Stimulated activated effector memory CD8-positive, alpha-beta T cell treated with anti-CD3 and anti-CD28 coated beads, Interleukin-12 subunit alpha, Interleukin-12 subunit beta, amount 100 ng/mL, for 72 hours (primary cell): ENCODE measurements around the gene CEP152.
"Not testable (repeated sequence)": the region's sequence is repeated elsewhere in the genome, so short reads cannot be mapped to it uniquely, and the experiment has no call there.

Source experiments
- ATAC-seq: fragments of 150-1000 bp; cut with Tn5 transposase; 2 replicates; pipeline ENCODE4 v1.10.0; 2021
- DNase-seq, 2 donors: peaks; one replicate each; pipeline ENCODE4 v3.0.0; 2021 to 2022; ENCODE audit warnings: low spot score in 2 of 2
- H3K27ac Mint-ChIP-seq: one replicate; pipeline ENCODE4 v1.8.0; 2022; ENCODE audit warnings: mild to moderate bottlenecking, mixed read lengths
- H3K36me3 Mint-ChIP-seq: one replicate; pipeline ENCODE4 v1.8.0; 2022; ENCODE audit warnings: mild to moderate bottlenecking, mixed read lengths
- H3K4me1 Mint-ChIP-seq: one replicate; pipeline ENCODE4 v1.8.0; 2022; ENCODE audit warnings: mixed read lengths
- H3K4me3 Mint-ChIP-seq: one replicate; pipeline ENCODE4 v1.8.0; 2022; ENCODE audit warnings: mild to moderate bottlenecking, mixed read lengths
- H3K9me3 Mint-ChIP-seq: one replicate; pipeline ENCODE4 v1.8.0; 2022; ENCODE audit warnings: mixed read lengths

The CEP152 gene

GRCh38 chr15:48810414-48811324, at the start of gene CEP152:
CEP152 (minus strand) TSS chr15:48811069; CDS start chr15:48805649, 5,420 bp downstream.
- peak within 1 kb of the TSS; percentile 99 for H3K27ac Mint-ChIP-seq
- H3K4me3 Mint-ChIP-seq = peak within 1 kb of the TSS; percentile 98
- peaks cover 41% of the 10 kb centered on the region for H3K4me1 Mint-ChIP-seq
- H3K36me3 Mint-ChIP-seq = peaks cover 1% of the 10 kb centered on the region
- no peaks in the 10 kb centered on the region for H3K9me3 Mint-ChIP-seq
- DNase-seq = peak; percentile 91 to 98
- ATAC-seq = peak; percentile 97

- no peaks in the 10 kb centered on the region for H3K36me3 Mint-ChIP-seq
- H3K4me3 Mint-ChIP-seq = no peak overlapping the region
- no peak for DNase-seq
- peaks cover 16% of the 10 kb centered on the region for H3K4me1 Mint-ChIP-seq
- ATAC-seq = no peak
- no peak overlapping the region for H3K27ac Mint-ChIP-seq
- H3K9me3 Mint-ChIP-seq = no peaks in the 10 kb centered on the region
Measured at GRCh38 chr15:48859426-48859825, 48.6 kb upstream of the CEP152 start.

- Mint-ChIP-seq H3K4me3 (no peak overlapping the region), H3K4me1 (peaks cover 16% of the 10 kb centered on the region), H3K9me3 (no peaks in the 10 kb centered on the region), H3K36me3 (no peaks in the 10 kb centered on the region), H3K27ac (no peak overlapping the region)
- ATAC-seq = peak; percentile 74
- no peak for DNase-seq
Measured at GRCh38 chr15:48858401-48858800, 47.5 kb upstream of the CEP152 start.

GRCh38 chr15:48856942-48857341, 46.1 kb upstream of the CEP152 start:
- H3K36me3 Mint-ChIP-seq = no peaks in the 10 kb centered on the region
- no peak for ATAC-seq
- peaks cover 9% of the 10 kb centered on the region for H3K4me1 Mint-ChIP-seq
- no peak overlapping the region for H3K27ac Mint-ChIP-seq
- H3K4me3 Mint-ChIP-seq = no peak overlapping the region
- H3K9me3 Mint-ChIP-seq = no peaks in the 10 kb centered on the region
- DNase-seq = no peak

- ATAC-seq (no peak), DNase-seq (no peak)
- no peak overlapping the region for H3K4me3 Mint-ChIP-seq
- H3K36me3 Mint-ChIP-seq = no peaks in the 10 kb centered on the region
- H3K4me1 Mint-ChIP-seq = peaks cover 9% of the 10 kb centered on the region
- no peaks in the 10 kb centered on the region for H3K9me3 Mint-ChIP-seq
- no peak overlapping the region for H3K27ac Mint-ChIP-seq
Measured at GRCh38 chr15:48855501-48856440, 44.9 kb upstream of the CEP152 start.

- not testable (repeated sequence) for H3K4me3 Mint-ChIP-seq, H3K27ac Mint-ChIP-seq, DNase-seq, ATAC-seq, H3K36me3 Mint-ChIP-seq, H3K4me1 Mint-ChIP-seq, H3K9me3 Mint-ChIP-seq
Measured at GRCh38 chr15:48854434-48854833, 43.6 kb upstream of the CEP152 start.

- DNase-seq (no peak), ATAC-seq (no peak)
- H3K9me3 Mint-ChIP-seq = no peaks in the 10 kb centered on the region
- no peak overlapping the region for H3K4me3 Mint-ChIP-seq
- no peaks in the 10 kb centered on the region for H3K4me1 Mint-ChIP-seq
- H3K36me3 Mint-ChIP-seq = peaks cover 5% of the 10 kb centered on the region
- no peak overlapping the region for H3K27ac Mint-ChIP-seq
Measured at GRCh38 chr15:48851956-48852355, 41.1 kb upstream of the CEP152 start.

- Mint-ChIP-seq H3K9me3 (no peaks in the 10 kb centered on the region), H3K4me1 (no peaks in the 10 kb centered on the region), H3K27ac (no peak overlapping the region), H3K36me3 (peaks cover 5% of the 10 kb centered on the region), H3K4me3 (no peak overlapping the region)
- DNase-seq (no peak), ATAC-seq (no peak)
Measured at GRCh38 chr15:48850648-48851047, 39.8 kb upstream of the CEP152 start.

GRCh38 chr15:48845123-48845522, 34.3 kb upstream of the CEP152 start:
- Mint-ChIP-seq H3K9me3 (no peaks in the 10 kb centered on the region), H3K4me3 (no peak overlapping the region), H3K4me1 (no peaks in the 10 kb centered on the region), H3K36me3 (peaks cover 5% of the 10 kb centered on the region), H3K27ac (no peak overlapping the region)
- ATAC-seq (peak; percentile 94), DNase-seq (no peak)

GRCh38 chr15:48842501-48842900, 31.6 kb upstream of the CEP152 start:
- ATAC-seq (no peak), DNase-seq (no peak)
- Mint-ChIP-seq H3K4me1 (no peaks in the 10 kb centered on the region), H3K36me3 (no peaks in the 10 kb centered on the region), H3K9me3 (no peaks in the 10 kb centered on the region), H3K27ac (no peak overlapping the region), H3K4me3 (no peak overlapping the region)

- DNase-seq = no peak
- Mint-ChIP-seq H3K4me3 (no peak overlapping the region), H3K36me3 (no peaks in the 10 kb centered on the region), H3K9me3 (peaks cover 7% of the 10 kb centered on the region), H3K27ac (no peak overlapping the region), H3K4me1 (no peaks in the 10 kb centered on the region)
- no peak for ATAC-seq
Measured at GRCh38 chr15:48834756-48835155, 23.9 kb upstream of the CEP152 start.

- Mint-ChIP-seq H3K9me3 (peaks cover 7% of the 10 kb centered on the region), H3K27ac (no peak overlapping the region), H3K4me1 (no peaks in the 10 kb centered on the region), H3K4me3 (no peak overlapping the region), H3K36me3 (no peaks in the 10 kb centered on the region)
- ATAC-seq (no peak), DNase-seq (no peak)
Measured at GRCh38 chr15:48833526-48834239, 22.8 kb upstream of the CEP152 start.

- H3K4me1 Mint-ChIP-seq = no peaks in the 10 kb centered on the region
- no peak overlapping the region for H3K4me3 Mint-ChIP-seq
- H3K36me3 Mint-ChIP-seq = no peaks in the 10 kb centered on the region
- no peak for DNase-seq
- no peak for ATAC-seq
- peaks cover 7% of the 10 kb centered on the region for H3K9me3 Mint-ChIP-seq
- H3K27ac Mint-ChIP-seq = no peak overlapping the region
Measured at GRCh38 chr15:48832648-48833047, 21.8 kb upstream of the CEP152 start.

GRCh38 chr15:48828906-48829305, 18.0 kb upstream of the CEP152 start:
- no peaks in the 10 kb centered on the region for H3K4me1 Mint-ChIP-seq
- H3K4me3 Mint-ChIP-seq = no peak overlapping the region
- no peak overlapping the region for H3K27ac Mint-ChIP-seq
- no peaks in the 10 kb centered on the region for H3K36me3 Mint-ChIP-seq
- DNase-seq (no peak), ATAC-seq (no peak)
- H3K9me3 Mint-ChIP-seq = peaks cover 7% of the 10 kb centered on the region

- no peak for DNase-seq
- no peaks in the 10 kb centered on the region for H3K36me3 Mint-ChIP-seq
- no peak for ATAC-seq
- H3K4me1 Mint-ChIP-seq = no peaks in the 10 kb centered on the region
- H3K9me3 Mint-ChIP-seq = peaks cover 7% of the 10 kb centered on the region
- no peak overlapping the region for H3K27ac Mint-ChIP-seq
- no peak overlapping the region for H3K4me3 Mint-ChIP-seq
Measured at GRCh38 chr15:48828471-48828870, 17.6 kb upstream of the CEP152 start.
